Neutrophil (primary cell): ENCODE results near the gene MAEA.
"Not testable (repeated sequence)": the region's sequence is repeated elsewhere in the genome, so short reads cannot be mapped to it uniquely, and the experiment has no call there.

Experiments
- H3K27ac ChIP-seq: fragments of 200-600 bp; sonication (generic); 2 replicates; pipeline ENCODE4 v1.5.1; 2016; ENCODE audit warnings: mild to moderate bottlenecking, moderate library complexity
- H3K27me3 ChIP-seq: fragments of 200-600 bp; sonication (generic); 2 replicates; pipeline ENCODE4 v1.6.0; 2016; ENCODE audit warnings: mild to moderate bottlenecking
- H3K36me3 ChIP-seq: fragments of 200-600 bp; sonication (generic); 2 replicates; pipeline ENCODE4 v1.5.1; 2017
- H3K4me1 ChIP-seq, 2 experiments: fragments of 200-600 bp in 1 of 2; sonication (generic) in 1 of 2; 1 replicate in 1 of 2; 2 replicates in 1 of 2; pipeline versions ENCODE4 v1.5.1 to v1.6.1; 2013 to 2016; ENCODE audit warnings: low read depth in 1 of 2, low read length in 1 of 2, mild to moderate bottlenecking in 1 of 2, moderate library complexity in 1 of 2; ENCODE audit not compliant: control insufficient read depth in 1 of 2, insufficient read depth in 1 of 2
- H3K4me3 ChIP-seq, 2 experiments: fragments of 200-600 bp in 1 of 2; sonication (generic) in 1 of 2; 1 replicate in 1 of 2; 2 replicates in 1 of 2; pipeline ENCODE4 v1.5.1; 2013 to 2016; ENCODE audit warnings: low read depth in 1 of 2, low read length in 1 of 2, mild to moderate bottlenecking in 1 of 2, moderate library complexity in 1 of 2
- H3K9me3 ChIP-seq: fragments of 200-600 bp; sonication (generic); 2 replicates; pipeline ENCODE4 v1.5.1; 2016
- CTCF ChIP-seq: fragments of 200-600 bp; sonication (generic); IDR thresholded peaks from 2 replicates; pipeline ENCODE4 v1.5.1; 2016; ENCODE audit warnings: antibody characterized with exemption

MAEA gene

GRCh38 chr4:1330761-1331590 lies 41.3 kb downstream of the MAEA start:
- peaks cover 86% of the 10 kb centered on the region for H3K36me3 ChIP-seq
- no peaks in the 10 kb centered on the region for H3K4me1 ChIP-seq
- no peak overlapping the region for H3K27ac ChIP-seq
- H3K27me3 ChIP-seq, result no peaks in the 10 kb centered on the region
- H3K4me3 ChIP-seq, result no peak overlapping the region
- TF ChIP-seq CTCF, result no peak
- no peaks in the 10 kb centered on the region for H3K9me3 ChIP-seq

GRCh38 chr4:1331591-1332353 lies 42.1 kb downstream of the MAEA start:
- Histone ChIP-seq H3K36me3 (peaks cover 80% of the 10 kb centered on the region), H3K27me3 (no peaks in the 10 kb centered on the region), H3K4me3 (no peak overlapping the region), H3K27ac (no peak overlapping the region), H3K9me3 (peaks cover 6% of the 10 kb centered on the region), H3K4me1 (peaks cover 0 to 5% of the 10 kb centered on the region in 2 experiments)
- TF ChIP-seq CTCF, result no peak

GRCh38 chr4:1332686-1333085 lies 43.0 kb downstream of the MAEA start:
- Histone ChIP-seq H3K4me1 (peaks cover 0 to 8% of the 10 kb centered on the region in 2 experiments), H3K4me3 (no peak overlapping the region), H3K27me3 (no peaks in the 10 kb centered on the region), H3K36me3 (peaks cover 80% of the 10 kb centered on the region), H3K9me3 (peaks cover 9% of the 10 kb centered on the region), H3K27ac (peak overlapping the region; percentile 49)
- no peak for TF ChIP-seq CTCF

- no peaks in the 10 kb centered on the region for H3K27me3 ChIP-seq
- peaks cover 80% of the 10 kb centered on the region for H3K36me3 ChIP-seq
- H3K9me3 ChIP-seq, result peaks cover 10% of the 10 kb centered on the region
- H3K27ac ChIP-seq, result peak overlapping the region; percentile 49
- H3K4me1 ChIP-seq, result peaks cover 0 to 8% of the 10 kb centered on the region in 2 experiments
- no peak for TF ChIP-seq CTCF
- no peak overlapping the region for H3K4me3 ChIP-seq
Measured at GRCh38 chr4:1333256-1333655, 43.6 kb downstream of the MAEA start.

GRCh38 chr4:1333851-1334578 lies 44.3 kb downstream of the MAEA start:
- Histone ChIP-seq H3K36me3 (peaks cover 80% of the 10 kb centered on the region), H3K9me3 (peaks cover 14% of the 10 kb centered on the region), H3K27ac (peak overlapping the region; percentile 88)
- H3K4me3 ChIP-seq, H3K27me3 ChIP-seq, H3K4me1 ChIP-seq: not testable (repeated sequence)
